Measurements from ENCODE around the gene CD2AP. TPM values are rescaled to one million over a fixed set of nuclear protein-coding genes. Genes with fewer than 3 reads are reported as not detected.
"Not testable (repeated sequence)": the region's sequence is repeated elsewhere in the genome, so short reads cannot be mapped to it uniquely, and the experiment has no call there.

The CD2AP gene
- total RNA-seq, 1 donor from 2014 or later, result 34.9 TPM

GRCh38 chr6:47435254-47435612 lies 42.4 kb upstream of the CD2AP start:
- no peak for DNase-seq (ENCODE audit: low spot score in 2 of 2, unreplicated experiment in 2 of 2)
- TF ChIP-seq, protein P1, sequence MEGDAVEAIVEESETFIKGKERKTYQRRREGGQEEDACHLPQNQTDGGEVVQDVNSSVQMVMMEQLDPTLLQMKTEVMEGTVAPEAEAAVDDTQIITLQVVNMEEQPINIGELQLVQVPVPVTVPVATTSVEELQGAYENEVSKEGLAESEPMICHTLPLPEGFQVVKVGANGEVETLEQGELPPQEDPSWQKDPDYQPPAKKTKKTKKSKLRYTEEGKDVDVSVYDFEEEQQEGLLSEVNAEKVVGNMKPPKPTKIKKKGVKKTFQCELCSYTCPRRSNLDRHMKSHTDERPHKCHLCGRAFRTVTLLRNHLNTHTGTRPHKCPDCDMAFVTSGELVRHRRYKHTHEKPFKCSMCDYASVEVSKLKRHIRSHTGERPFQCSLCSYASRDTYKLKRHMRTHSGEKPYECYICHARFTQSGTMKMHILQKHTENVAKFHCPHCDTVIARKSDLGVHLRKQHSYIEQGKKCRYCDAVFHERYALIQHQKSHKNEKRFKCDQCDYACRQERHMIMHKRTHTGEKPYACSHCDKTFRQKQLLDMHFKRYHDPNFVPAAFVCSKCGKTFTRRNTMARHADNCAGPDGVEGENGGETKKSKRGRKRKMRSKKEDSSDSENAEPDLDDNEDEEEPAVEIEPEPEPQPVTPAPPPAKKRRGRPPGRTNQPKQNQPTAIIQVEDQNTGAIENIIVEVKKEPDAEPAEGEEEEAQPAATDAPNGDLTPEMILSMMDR (IDR thresholded peaks at IDR 0.05; ENCODE audit: unreplicated experiment), result no peak
- Mint-ChIP-seq H3K9me3 (peaks cover 10% of the 10 kb centered on the region), H3K4me1 (peaks cover 6% of the 10 kb centered on the region), H3K27me3 (ENCODE audit: low read depth) (no peaks in the 10 kb centered on the region), H3K4me3 (no peak overlapping the region), H3K36me3 (no peaks in the 10 kb centered on the region), H3K27ac (no peak overlapping the region)

DNA sequence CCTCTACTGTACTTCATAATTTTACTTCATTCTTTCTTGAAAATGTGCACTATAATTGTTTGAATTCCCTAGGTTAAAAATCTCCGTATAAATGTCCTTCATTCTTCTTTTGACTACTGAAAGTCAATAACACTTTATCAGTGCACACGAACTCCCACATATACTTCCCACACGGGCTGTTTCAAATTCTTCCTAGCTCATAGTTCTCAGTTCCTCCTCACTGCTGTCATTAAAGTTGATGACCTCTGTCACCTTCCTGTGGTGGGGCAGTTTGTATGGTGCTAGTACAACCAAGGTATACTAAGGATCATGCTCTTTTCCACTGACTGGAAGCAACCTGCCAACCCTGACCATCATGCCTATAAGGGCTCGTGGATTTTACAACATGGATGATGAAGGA lies 40.0 kb upstream of the CD2AP start:
- H3K36me3 Mint-ChIP-seq, result no peaks in the 10 kb centered on the region
- no peak overlapping the region for H3K4me3 Mint-ChIP-seq
- DNase-seq (ENCODE audit: low spot score in 2 of 2, unreplicated experiment in 2 of 2), result no peak
- H3K4me1 Mint-ChIP-seq, result peaks cover 6% of the 10 kb centered on the region
- H3K27me3 Mint-ChIP-seq (ENCODE audit: low read depth), result no peaks in the 10 kb centered on the region
- TF ChIP-seq, protein P1 (IDR thresholded peaks at IDR 0.05; ENCODE audit: unreplicated experiment), result no peak
- no peak overlapping the region for H3K27ac Mint-ChIP-seq
- H3K9me3 Mint-ChIP-seq, result peaks cover 3% of the 10 kb centered on the region

DNA sequence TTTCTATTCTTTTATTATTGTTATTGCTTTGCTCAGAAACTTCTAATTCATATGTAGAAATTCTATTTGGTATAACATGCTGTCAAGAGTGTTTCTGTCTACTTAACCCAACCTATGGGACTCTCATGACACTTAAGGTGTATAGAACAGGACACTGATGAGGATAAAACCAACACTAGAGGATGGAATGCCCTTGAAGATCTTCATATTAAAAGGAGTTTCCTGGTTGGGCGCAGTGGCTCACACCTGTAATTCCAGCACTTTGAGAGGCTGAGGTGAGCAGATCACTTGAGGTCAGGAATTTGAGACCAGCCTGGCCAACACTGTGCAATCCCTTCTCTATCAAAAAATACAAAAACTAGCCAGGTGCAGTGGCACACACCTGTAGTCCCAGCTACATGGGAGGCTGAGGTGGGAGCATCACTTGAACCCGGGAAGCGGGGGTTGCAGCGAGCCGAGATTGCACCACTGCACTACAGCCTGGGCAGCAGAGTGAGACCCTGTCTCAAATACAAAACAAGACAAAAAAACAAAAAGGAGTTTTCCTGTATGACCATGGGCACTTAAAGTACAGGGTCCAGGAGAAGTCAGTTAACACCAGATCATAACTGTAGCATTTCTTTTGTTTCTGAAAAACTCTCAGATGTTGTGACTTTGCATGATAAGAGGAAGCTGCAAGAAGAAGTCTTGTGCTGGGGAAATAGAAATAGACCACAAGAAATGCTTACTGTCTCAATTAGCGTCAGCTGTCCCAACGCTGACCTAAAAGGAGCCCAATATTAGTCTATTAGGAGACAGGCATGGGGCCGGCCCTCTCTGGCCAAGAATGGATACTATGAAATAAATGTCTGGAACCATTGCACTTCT lies 38.9 kb upstream of the CD2AP start:
- Mint-ChIP-seq H3K27ac (no peak overlapping the region), H3K4me3 (no peak overlapping the region), H3K9me3 (peaks cover 3% of the 10 kb centered on the region), H3K36me3 (no peaks in the 10 kb centered on the region), H3K27me3 (ENCODE audit: low read depth) (no peaks in the 10 kb centered on the region), H3K4me1 (no peaks in the 10 kb centered on the region)
- no peak for DNase-seq (ENCODE audit: low spot score in 2 of 2, unreplicated experiment in 2 of 2)
- TF ChIP-seq, protein P1 (IDR thresholded peaks at IDR 0.05; ENCODE audit: unreplicated experiment), result no peak

DNA sequence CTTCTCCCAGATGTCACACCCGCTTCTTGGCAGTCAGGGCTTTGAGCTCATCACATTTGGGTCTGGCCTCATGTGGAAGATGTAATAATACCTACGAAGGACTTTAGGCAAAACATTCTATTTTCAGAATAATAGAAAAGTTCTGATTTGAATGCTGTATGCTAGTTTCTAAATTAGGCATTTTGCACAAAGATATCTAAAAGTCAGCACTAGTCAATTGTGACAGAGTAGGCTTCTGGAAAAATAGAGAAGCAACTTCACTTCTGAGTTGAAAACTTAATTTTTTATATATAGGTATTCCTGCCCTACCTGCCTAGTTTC lies 38.3 kb upstream of the CD2AP start:
- Mint-ChIP-seq H3K36me3 (no peaks in the 10 kb centered on the region), H3K4me3 (no peak overlapping the region), H3K4me1 (no peaks in the 10 kb centered on the region), H3K9me3 (peaks cover 3% of the 10 kb centered on the region), H3K27ac (no peak overlapping the region), H3K27me3 (ENCODE audit: low read depth) (no peaks in the 10 kb centered on the region)
- TF ChIP-seq, protein P1 (IDR thresholded peaks at IDR 0.05; ENCODE audit: unreplicated experiment), result no peak
- no peak for DNase-seq (ENCODE audit: low spot score in 2 of 2, unreplicated experiment in 2 of 2)

GRCh38 chr6:47440719-47441118 lies 36.9 kb upstream of the CD2AP start:
- H3K4me3 Mint-ChIP-seq, result no peak overlapping the region
- DNase-seq (ENCODE audit: low spot score in 2 of 2, unreplicated experiment in 2 of 2), result no peak
- no peak overlapping the region for H3K27ac Mint-ChIP-seq
- no peaks in the 10 kb centered on the region for H3K4me1 Mint-ChIP-seq
- H3K27me3 Mint-ChIP-seq (ENCODE audit: low read depth), result no peaks in the 10 kb centered on the region
- TF ChIP-seq, protein P1 (IDR thresholded peaks at IDR 0.05; ENCODE audit: unreplicated experiment), result no peak
- H3K36me3 Mint-ChIP-seq, result no peaks in the 10 kb centered on the region
- no peaks in the 10 kb centered on the region for H3K9me3 Mint-ChIP-seq

GRCh38 chr6:47444964-47445363 lies 32.6 kb upstream of the CD2AP start:
- not testable (repeated sequence) for H3K27ac Mint-ChIP-seq; H3K4me1 Mint-ChIP-seq; DNase-seq (ENCODE audit: low spot score in 2 of 2, unreplicated experiment in 2 of 2); H3K4me3 Mint-ChIP-seq; H3K27me3 Mint-ChIP-seq (ENCODE audit: low read depth); H3K36me3 Mint-ChIP-seq; H3K9me3 Mint-ChIP-seq

Data from mesothelial cell of epicardium (in vitro differentiated cells).